NCI-H82 treated with DMSO at 0.1 percent for 48 hours (cell line): ENCODE data around the gene EEIG1.
"Not testable (repeated sequence)": the region's sequence is repeated elsewhere in the genome, so short reads cannot be mapped to it uniquely, and the experiment has no call there.

Source experiments
- DNase-seq: peaks from one replicate; lab custom pipeline; 2025; ENCODE audit not compliant: unreplicated experiment; lab: John Stamatoyannopoulos, UW

Gene EEIG1

DNA sequence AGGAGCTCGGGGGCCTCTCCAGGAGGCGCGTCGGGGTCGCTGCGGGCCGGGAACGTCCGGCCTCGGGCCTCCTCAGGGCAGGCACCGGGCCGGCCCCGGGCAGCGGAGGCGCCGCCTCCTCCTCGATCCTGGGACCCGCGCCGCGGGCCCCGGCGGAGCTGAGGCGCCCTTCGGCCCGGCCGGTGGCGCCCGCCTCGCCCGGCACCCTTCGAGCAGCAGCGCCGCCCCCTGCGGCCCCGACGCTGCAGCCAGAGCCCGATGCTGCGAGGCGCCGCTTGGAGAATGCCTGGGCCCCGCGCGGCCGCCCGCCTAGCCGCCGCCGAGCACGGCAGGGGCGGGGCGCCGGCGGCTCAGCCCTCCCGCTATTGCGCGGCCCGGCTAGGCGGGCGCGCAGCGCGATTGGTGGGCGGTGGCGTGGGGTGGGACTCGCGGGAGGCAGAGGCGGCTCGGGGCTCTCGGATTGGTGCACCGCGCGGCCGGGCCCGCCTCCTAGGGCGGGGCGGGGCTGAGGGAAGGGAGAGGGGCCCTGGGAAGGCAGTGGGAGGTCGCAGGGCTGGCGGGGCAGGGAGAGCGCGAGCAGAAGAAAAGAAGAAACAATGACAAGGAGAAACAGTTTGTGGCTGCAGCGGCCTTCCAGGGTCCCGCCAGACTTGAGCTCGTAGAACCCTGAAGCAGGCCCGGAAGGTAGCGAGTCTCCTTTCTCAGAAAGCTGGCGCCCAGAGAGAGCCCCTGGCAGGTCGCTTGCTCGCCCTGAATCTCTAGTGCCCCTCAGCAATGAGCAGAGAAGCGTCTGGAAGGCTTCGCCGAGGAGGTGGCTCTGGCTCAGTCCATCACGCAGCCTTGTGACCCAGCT is at the start of gene EEIG1:
Gene EEIG1, minus strand, starts transcription at position 284 of the 853 bp plus-strand sequence. CDS start 852 bp downstream, outside the sequence.
- peak; percentile 67 for DNase-seq

DNA sequence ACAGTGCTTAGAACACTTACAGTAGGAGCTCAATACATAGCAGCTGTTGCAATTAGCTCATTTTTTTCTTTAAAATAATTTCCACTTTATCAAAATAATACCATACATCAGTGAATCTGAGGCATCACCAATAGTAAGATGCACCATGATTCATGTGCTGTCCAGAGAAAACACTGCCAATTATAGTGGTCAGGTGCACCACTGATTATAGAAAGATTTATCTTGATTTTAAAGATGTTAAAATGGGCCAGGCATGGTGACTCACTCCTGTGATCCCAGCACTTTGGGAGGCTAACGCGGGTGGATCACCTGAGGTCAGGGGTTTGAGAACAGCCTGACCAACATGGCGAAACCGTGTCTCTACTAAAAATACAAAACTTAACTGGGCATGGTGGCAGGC is 46.9 kb upstream of the EEIG1 start:
- DNase-seq: no peak

DNA sequence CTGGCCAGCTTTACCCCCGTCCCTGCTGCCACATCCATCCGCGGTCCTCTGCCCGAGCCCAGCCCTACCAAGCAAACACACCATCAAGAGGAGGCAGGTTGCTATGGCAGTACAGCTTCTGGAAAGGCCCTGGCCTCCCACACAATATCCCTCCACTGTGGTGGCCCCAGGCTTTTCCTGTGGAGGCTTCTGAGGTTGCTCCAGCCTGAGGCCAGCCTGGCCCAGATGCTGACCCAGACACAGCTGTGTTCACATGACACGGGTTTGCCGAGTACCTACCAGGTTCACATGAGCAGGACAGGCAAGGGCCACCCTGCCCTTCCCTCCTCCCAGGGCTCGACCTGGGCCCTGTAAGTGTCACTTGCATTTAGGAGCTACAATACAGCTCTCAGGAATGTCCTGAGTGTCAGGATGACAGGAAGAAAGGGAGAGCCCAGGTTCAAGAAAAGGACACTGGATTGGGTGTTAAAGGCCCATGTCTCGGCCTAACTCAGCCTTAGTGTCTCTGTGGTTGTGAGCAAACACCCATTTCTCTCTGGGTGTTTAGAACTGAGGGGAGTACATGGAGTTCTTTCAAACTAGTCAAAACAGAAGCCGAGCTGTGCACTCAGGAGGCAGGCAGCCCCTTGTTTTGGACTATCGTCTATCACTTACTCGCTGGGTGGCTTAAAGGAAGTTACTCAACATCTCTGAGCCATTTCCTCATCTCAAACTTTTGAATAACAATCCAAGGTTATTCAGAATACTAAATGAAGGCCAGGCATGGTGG is 46.2 kb upstream of the EEIG1 start:
- DNase-seq: no peak

GRCh38 chr9:128026255-128026772 is 45.5 kb upstream of the EEIG1 start:
- no peak for DNase-seq

DNA sequence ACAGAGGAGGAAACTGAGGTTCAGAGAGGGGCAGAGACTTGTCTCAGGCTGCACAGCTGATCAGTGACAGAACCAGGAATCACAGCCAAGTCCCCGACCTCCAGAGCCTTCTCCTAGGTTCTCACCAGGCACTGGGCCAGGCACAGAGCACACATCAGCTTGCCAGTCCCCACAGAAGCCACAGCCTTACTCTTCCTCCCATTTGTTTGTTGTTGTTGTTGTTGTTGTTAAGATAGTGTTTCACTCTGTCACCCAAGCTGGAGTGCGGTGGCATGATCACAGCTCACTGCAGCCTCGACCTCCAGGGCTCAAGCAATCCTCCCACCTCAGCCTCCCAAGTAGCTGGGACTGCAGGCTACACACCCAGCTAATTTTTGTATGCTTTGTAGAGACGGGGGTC is 44.9 kb upstream of the EEIG1 start:
- DNase-seq: no peak

DNA sequence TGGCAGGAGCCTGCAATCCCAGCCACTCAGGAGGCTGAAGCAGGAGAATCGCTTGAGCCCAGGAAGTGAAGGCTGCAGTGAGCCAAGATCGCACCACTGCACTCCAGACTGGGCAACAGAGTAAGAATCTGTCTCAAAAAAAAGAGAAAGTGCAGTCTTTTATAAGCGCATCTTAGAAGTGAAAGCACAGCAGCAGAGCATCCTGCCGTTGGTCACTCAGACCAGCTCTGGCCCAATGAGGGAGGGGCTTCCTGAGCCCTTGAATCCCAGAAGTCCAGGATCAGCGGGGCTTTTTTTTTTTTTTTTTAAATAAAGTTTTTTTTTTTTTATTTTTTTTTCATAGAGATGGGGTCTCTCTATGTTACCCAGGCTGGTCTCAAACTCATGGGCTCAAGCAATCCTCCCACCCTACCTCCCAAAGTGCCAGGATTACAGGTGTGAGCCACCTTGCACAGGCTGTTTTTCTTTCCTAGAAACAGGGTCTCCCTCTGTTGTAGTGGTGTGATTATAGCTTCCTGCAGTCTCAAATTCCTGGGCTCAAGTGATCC is 44.0 kb upstream of the EEIG1 start:
- DNase-seq: no peak

DNA sequence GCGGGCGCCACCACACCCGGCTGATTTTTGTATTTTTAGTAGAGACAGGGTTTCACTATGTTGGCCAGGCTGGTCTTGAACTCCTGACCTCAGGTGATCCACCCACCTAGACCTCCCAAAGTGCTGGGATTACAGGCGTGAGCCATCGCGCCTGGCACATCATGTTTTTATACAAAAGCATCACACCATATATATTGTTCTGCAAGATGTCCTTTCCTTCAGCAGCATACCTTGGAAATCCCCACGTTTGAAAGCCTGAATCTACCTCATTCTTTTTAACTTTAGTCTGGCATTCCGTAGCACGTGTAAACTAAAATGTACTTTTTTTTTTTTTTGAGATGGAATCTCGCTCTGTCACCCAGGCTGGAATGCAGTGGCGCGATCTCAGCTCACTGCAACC is 42.9 kb upstream of the EEIG1 start:
- not testable (repeated sequence) for DNase-seq

- no peak for DNase-seq
Observed at GRCh38 chr9:128022886-128023285, 42.1 kb upstream of the EEIG1 start.

DNA sequence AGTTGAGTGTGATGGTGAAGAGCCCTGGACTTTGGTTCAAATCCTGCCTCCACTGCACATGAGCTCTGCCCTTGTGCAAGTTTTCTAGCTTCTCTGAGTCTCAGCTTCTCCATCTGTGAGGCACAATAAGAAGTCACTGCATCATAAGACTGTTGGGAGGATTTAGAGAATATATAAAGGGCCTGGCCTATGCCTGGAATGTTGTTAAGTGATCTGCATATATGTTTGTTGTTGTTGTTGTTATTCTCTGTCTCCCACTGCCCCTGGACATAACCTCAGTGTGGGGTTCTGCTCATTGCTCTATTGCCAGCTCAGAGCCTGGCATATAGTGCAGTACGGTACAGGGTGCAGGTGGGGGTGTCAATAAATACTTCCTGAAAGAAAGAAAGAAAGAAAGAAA is 40.3 kb upstream of the EEIG1 start:
- DNase-seq: no peak

DNA sequence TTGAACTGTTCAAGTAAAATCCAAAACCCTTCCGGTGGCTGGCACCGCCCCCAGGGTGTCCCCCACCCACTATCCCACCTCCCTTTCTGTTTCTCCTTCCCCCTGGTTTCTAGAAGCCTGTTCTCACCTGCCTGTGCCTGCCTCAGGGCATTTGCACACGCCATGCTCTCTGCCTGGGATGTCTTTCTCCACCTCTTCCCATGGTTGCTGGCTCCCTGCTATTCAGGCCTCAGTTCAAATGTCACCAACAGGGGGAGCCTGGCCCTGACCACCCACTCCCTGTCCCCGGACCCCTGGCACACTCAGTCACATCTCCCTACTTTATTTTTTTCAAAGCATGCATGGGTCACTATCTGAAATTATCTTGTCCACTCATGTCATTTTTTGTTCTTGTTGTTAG is 39.9 kb upstream of the EEIG1 start:
- DNase-seq: no peak

GRCh38 chr9:128015696-128016095 is 34.9 kb upstream of the EEIG1 start:
- DNase-seq: no peak

DNA sequence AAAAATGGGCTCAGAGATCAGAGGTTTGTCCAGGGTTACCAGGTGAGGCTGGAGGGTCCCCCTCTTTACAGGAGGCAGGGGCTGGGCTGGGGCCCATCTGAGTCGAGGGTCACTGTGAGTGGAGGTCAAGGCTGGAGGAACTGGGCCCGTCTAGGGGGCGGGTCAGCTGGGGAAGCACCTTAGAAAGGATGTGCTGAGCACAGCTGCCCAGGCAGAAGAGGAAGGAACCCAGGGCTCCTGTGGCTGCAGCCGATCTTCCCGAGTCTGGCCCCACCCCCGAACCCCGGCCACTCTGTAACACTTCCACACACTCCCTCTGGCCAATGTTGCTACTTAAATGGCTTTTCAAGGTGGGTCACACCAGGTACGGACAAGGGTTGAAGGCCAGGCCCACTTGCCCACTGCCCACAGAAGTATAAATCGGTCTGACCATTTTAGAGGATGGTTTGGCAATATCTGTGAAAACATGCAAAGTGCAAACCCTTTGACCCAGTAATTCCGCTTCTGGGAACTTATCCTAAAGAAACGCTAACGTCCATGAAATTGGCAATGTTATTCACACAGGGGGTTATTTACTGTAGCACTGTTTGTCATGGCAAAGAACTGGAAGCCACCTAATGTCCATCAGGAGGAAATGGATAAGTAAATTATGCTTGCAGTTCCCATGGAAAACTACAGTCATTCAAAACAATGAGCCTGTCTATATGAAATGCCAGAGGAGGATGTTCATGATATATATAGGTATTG is 30.5 kb upstream of the EEIG1 start:
- DNase-seq: no peak

GRCh38 chr9:128009639-128010038 is 28.9 kb upstream of the EEIG1 start:
- DNase-seq: no peak

GRCh38 chr9:128008171-128008570 is 27.4 kb upstream of the EEIG1 start:
- peak; percentile 43 for DNase-seq

DNA sequence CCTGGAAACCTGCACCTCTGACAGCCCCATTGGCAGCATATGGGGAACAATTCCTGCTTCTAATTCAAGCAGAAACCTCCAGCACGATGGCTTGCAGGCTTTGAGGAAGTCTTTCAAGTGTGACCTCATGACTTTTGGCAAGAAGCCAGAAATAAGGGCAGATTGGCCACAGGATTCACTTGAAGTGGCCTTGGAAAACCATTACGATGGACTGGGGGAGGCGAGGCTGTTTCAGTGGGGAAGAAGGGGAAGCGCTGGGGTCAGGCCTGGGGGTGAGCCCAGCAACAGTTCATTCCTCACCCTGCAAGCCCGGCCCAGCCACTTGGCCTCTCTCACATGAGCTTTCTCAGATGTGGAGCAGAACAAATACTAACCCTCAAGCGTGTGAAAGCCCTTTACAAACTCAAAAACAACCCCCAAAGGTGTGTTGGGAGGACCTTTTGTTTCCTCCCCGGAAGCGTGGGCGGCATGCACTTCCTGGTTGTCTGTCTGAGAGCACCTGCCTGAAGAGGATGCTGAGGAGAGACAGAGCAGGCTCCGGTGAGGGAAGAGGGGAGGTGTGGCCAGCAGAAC is 26.9 kb upstream of the EEIG1 start:
- no peak for DNase-seq

DNA sequence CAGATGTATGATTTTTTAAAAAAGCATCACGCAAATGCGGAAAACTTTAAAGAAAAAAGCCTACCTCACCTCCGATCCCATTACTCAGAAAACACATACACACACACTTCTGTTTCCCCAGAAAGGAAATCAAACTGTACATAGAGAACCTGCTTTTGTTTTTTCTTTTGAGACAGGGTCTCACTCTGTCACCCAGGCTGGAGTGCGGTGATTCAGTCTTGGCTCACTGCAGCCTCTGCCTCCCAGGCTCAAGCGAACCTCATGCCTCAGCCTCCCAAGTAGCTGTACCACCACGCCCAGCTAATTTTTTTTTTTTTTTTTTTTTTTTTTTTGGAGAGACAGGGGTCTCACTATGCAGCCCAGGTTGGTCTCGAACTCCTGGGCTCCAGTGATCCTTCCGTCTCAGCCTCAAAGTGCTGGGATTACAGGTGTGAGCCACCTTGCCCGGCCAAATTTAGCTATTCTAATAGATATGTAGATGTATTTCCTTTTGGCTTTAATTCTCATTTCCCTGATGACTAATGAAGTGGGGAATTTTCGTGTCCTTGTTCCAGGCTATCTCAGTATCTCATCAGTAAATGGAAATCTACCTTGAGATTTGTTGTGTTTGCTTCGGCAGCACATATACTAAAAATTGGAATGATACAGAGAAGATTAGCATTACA is 25.7 kb upstream of the EEIG1 start:
- no peak for DNase-seq

DNA sequence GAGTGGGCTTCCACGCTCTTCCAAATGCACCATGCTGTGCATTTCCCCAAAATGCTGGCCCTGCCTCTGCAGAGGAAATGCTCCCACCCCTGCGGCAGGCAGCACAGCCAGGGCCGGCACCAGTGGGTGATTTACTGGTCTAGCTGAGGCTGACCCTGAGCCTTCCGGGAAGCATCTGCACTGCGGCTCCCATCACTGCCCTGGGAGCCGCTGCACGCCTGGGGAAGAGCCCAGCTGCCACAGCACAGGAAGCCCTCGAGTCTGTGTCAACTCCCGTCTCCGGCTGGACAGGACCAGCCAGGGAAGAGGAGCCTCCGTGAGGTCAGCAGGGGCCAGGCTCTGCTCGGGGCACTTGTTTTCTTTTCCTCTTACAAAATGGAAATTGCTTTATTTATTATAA is 25.1 kb upstream of the EEIG1 start:
- no peak for DNase-seq

DNA sequence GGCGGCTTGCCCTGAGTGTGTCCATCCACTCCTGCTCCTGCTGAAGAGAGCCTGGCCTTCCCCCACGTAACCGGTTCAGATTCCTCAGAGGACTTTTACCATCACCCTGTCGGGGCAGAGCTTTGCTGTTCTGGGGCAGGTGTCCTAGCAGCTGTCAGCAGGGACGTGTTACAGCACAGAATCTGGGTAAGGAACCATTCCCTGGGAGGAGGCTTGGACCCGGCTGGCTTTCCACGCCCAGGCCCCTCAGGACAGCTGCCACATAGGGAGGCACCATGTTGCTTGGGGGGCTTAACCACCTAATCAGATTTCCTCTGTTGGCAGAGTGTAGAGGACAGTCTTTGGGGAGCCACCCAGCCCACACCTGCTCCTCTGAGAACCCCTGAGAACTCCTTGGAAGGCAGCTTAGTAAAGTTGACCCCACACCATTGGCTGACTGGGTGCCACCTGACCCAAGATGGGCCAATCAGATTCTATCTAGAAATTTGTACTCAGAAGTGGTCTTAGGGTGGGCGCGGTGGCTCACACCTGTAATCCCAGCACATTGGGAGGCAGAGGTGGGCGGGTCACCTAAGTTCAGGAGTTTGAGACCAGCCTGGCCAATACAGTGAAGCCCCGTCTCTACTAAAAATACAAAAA is 23.3 kb upstream of the EEIG1 start:
- DNase-seq: peak; percentile 82

DNA sequence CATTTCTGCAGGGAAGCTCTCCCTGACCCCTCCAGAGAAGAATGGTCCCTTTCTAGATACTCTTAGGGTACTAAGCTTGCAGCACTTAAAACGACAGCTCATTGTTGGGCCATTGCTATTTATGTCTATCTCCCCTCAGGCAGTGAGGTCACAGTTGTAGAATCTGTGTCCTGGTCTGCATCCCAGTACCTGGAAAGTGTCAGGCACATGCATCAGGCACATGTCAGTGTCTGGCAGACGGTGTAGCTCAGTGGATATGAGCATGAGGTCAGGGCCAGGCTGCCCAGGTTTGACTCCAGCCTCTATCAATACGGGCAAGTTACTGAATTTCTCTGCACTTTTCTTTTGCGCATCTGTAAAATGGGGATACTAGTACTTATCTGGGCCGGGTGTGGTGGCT is 22.2 kb upstream of the EEIG1 start:
- DNase-seq: no peak
